ENCODE measurements around the gene IGF2BP2. TPM values are rescaled to one million over a fixed set of nuclear protein-coding genes. Genes with fewer than 3 reads are reported as not detected.

The IGF2BP2 gene
- total and polyA plus RNA-seq, 9 of the 15 experiments (the other 6 are each of a cell fraction or from before 2014, with no cell fraction given): 3.2 to 59.6 (median 30.5) TPM

DNA sequence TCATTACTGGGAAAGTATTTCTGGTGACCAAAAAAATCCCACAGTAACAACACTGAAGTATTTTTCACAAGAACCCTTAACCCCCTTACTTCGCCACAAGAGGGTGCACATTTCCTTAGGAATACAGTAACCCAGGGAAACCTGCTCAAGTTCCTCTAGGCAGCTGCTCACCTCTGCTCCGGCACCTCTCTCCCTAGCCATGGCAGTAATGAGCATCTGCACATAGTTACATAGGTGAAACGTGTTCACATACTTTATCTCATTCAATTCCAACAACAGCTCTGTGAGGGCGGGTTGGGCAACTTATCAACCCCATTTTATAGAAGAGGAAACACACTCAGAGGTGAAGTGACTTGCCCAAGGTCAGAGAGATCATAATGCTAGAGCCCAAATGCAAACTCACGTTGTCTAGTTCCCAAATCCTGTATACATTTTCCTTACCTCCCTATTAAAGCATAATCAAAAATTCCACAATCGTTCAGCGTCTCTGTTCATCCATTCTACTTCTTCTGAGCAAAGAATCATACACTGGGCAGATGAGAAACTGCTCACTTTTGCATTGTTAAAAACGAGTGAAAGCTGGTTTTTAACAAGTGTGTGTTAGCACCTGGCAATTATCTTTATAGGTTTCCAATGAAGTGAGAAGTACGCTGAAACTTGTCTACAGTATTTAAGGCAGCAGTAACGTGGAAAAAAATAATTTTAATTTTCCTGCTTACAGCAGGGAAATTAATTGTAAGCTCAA is 90.7 kb downstream of the IGF2BP2 start:
- H2AFZ ChIP-seq (ENCODE audit: low read depth, low read length): no peak overlapping the region
- H3K9me1 ChIP-seq (ENCODE audit: control insufficient read depth, insufficient read depth, low read length): no peaks in the 10 kb centered on the region
- H4K20me1 ChIP-seq (replicated peaks; ENCODE audit: control insufficient read depth, insufficient read depth, low read length): peaks cover 24% of the 10 kb centered on the region
- FAIRE-seq: peak; percentile 93
- ATAC-seq: peak; percentile 93
- POLR2A ChIA-PET: interaction anchor here (0.6 to 5.8 kb wide), 17 partner anchors 8 to 536 kb away, joined by 3 to 48 read pairs (median 4); partner anchors contain the start of gene TRA2B
- WGBS (ENCODE audit: insufficient coverage, low coverage, missing lambda C conversion rate): 7% methylated on average over 10 of the region's 10 CpGs
- H3K79me2 ChIP-seq (ENCODE audit: control insufficient read depth, insufficient read depth, low read length): peaks cover 80% of the 10 kb centered on the region
- no peaks in the 10 kb centered on the region for H3K9me3 ChIP-seq (replicated peaks; ENCODE audit: control insufficient read depth, insufficient read depth, low read depth, low read length)
- H3K4me3 ChIP-seq: no peak overlapping the region
- H3K4me1 ChIP-seq (replicated peaks in 1 of 2; ENCODE audit: control insufficient read depth in 2 of 2, insufficient read depth in 2 of 2, low read length in 2 of 2): peaks cover 8 to 33% of the 10 kb centered on the region in 2 experiments; a peak in 4 of 5 replicates
- no peaks in the 10 kb centered on the region for H3K36me3 ChIP-seq (ENCODE audit: control insufficient read depth, insufficient read depth, low read length)
- peak; percentile 64 to 87 (median 74) for DNase-seq (ENCODE audit: extremely low read depth in 1 of 4, low spot score in 3 of 4)
- peak overlapping the region; percentile 19 for H3K4me2 ChIP-seq (ENCODE audit: insufficient read depth, low read length)
- no TSS peak for BruUV-seq (replicated peaks)
- in situ Hi-C loops (cut with MboI) (no loop called here), intact Hi-C loops (cut with micrococcal nuclease) (loop anchor here (1.0 to 5.0 kb wide), 7 partner anchors 34 to 243 kb away; partner anchors contain the start of gene TRA2B)
- H3K27me3 ChIP-seq (ENCODE audit: control insufficient read depth in 2 of 2, insufficient read depth in 2 of 2, low read length in 2 of 2): no peaks in the 10 kb centered on the region
- peak overlapping the region in 1 of 2 experiments; percentile 6; a peak in 1 of 4 replicates for H3K9ac ChIP-seq (ENCODE audit: insufficient read depth in 1 of 2, low read depth in 2 of 2, low read length in 2 of 2)
- CTCF ChIA-PET (ENCODE audit: low intra/inter-chr PET ratio): interaction anchor here (0.6 to 1.4 kb wide), 5 partner anchors 89 to 1003 kb away, joined by 3 to 4 read pairs (median 3); no protein-coding TSS in a partner anchor
- peak overlapping the region; percentile 39; the same call in 1 of the 3 replicates for H3K27ac ChIP-seq (ENCODE audit: extremely low read depth, low read depth, low read length)
- TF ChIP-seq TAF1 (IDR thresholded peaks at IDR 0.05; ENCODE audit: control insufficient read depth, extremely low read depth, insufficient read depth, low read length, severe bottlenecking) (no peak), CBX5 (IDR thresholded peaks at IDR 0.05; ENCODE audit: borderline replicate concordance, low read depth) (no peak), PHB (CRISPR knock-in tag; IDR thresholded peaks at IDR 0.05) (no peak), CSDE1 (IDR thresholded peaks at IDR 0.05) (no peak), PCBP1 (IDR thresholded peaks at IDR 0.05; ENCODE audit: low read depth, low read length, poor library complexity, severe bottlenecking) (no peak), BRCA1 (IDR thresholded peaks at IDR 0.05) (no peak), BRCA1 (CRISPR knock-in tag; IDR thresholded peaks at IDR 0.05) (no peak), RHOXF2B (CRISPR knock-in tag; conservative IDR thresholded peaks at IDR 0.05) (no peak), ZBTB8A (IDR thresholded peaks at IDR 0.05; ENCODE audit: partially characterized antibody) (no peak), CTBP1 (IDR thresholded peaks at IDR 0.05; ENCODE audit: borderline replicate concordance) (peak; percentile 74), KLF6 (CRISPR knock-in tag; IDR thresholded peaks at IDR 0.05; ENCODE audit: borderline replicate concordance) (no peak), TBP (optimal IDR thresholded peaks at IDR 0.05; ENCODE audit: low read depth, low read length) (no peak), NFYB (IDR thresholded peaks at IDR 0.05; ENCODE audit: extremely low read depth, insufficient read length) (no peak)
- TF ChIP-seq, protein P1, sequence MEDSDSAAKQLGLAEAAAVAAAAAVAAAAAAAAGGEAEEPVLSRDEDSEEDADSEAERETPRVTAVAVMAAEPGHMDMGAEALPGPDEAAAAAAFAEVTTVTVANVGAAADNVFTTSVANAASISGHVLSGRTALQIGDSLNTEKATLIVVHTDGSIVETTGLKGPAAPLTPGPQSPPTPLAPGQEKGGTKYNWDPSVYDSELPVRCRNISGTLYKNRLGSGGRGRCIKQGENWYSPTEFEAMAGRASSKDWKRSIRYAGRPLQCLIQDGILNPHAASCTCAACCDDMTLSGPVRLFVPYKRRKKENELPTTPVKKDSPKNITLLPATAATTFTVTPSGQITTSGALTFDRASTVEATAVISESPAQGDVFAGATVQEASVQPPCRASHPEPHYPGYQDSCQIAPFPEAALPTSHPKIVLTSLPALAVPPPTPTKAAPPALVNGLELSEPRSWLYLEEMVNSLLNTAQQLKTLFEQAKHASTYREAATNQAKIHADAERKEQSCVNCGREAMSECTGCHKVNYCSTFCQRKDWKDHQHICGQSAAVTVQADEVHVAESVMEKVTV (CRISPR knock-in tag; IDR thresholded peaks at IDR 0.05): peak; percentile 79
- TF ChIP-seq, protein P2, sequence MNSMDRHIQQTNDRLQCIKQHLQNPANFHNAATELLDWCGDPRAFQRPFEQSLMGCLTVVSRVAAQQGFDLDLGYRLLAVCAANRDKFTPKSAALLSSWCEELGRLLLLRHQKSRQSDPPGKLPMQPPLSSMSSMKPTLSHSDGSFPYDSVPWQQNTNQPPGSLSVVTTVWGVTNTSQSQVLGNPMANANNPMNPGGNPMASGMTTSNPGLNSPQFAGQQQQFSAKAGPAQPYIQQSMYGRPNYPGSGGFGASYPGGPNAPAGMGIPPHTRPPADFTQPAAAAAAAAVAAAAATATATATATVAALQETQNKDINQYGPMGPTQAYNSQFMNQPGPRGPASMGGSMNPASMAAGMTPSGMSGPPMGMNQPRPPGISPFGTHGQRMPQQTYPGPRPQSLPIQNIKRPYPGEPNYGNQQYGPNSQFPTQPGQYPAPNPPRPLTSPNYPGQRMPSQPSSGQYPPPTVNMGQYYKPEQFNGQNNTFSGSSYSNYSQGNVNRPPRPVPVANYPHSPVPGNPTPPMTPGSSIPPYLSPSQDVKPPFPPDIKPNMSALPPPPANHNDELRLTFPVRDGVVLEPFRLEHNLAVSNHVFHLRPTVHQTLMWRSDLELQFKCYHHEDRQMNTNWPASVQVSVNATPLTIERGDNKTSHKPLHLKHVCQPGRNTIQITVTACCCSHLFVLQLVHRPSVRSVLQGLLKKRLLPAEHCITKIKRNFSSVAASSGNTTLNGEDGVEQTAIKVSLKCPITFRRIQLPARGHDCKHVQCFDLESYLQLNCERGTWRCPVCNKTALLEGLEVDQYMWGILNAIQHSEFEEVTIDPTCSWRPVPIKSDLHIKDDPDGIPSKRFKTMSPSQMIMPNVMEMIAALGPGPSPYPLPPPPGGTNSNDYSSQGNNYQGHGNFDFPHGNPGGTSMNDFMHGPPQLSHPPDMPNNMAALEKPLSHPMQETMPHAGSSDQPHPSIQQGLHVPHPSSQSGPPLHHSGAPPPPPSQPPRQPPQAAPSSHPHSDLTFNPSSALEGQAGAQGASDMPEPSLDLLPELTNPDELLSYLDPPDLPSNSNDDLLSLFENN (IDR thresholded peaks at IDR 0.05; ENCODE audit: low read depth in 2 of 2, low read length in 2 of 2): no peak
- TF ChIP-seq, protein P3, sequence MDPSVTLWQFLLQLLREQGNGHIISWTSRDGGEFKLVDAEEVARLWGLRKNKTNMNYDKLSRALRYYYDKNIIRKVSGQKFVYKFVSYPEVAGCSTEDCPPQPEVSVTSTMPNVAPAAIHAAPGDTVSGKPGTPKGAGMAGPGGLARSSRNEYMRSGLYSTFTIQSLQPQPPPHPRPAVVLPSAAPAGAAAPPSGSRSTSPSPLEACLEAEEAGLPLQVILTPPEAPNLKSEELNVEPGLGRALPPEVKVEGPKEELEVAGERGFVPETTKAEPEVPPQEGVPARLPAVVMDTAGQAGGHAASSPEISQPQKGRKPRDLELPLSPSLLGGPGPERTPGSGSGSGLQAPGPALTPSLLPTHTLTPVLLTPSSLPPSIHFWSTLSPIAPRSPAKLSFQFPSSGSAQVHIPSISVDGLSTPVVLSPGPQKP (CRISPR knock-in tag; IDR thresholded peaks at IDR 0.05): no peak
